GM23338 (cell line): ENCODE measurements around the gene ZNF674. TPM values are rescaled to one million over a fixed set of nuclear protein-coding genes. Genes with fewer than 3 reads are reported as not detected.

ENCODE experiments used
- ATAC-seq: fragments of 200-7000 bp; cut with Tn5 transposase; 3 replicates; pipeline ENCODE4 v1.9.1; 2020
- DNase-seq: peaks from one replicate; pipeline ENCODE4 v3.0.0-alpha.2; 2015; ENCODE audit warnings: low spot score
- H2AFZ ChIP-seq: fragments of 200-600 bp; sonication (generic); 2 replicates; pipeline ENCODE4 v1.8.0; 2016; ENCODE audit warnings: antibody characterized with exemption, mild to moderate bottlenecking, moderate library complexity
- H3F3A ChIP-seq: fragments of 200-600 bp; sonication (generic); replicated peaks from 2 replicates; pipeline ENCODE4 v1.8.0; 2017; ENCODE audit warnings: antibody characterized with exemption, mixed run types, low read depth
- H3K27ac ChIP-seq: fragments of 200-600 bp; sonication (generic); 2 replicates; pipeline ENCODE4 v1.6.1; 2016; ENCODE audit warnings: low read depth
- H3K27me3 ChIP-seq: fragments of 200-600 bp; sonication (generic); 2 replicates; pipeline ENCODE4 v1.8.0; 2016; ENCODE audit warnings: mild to moderate bottlenecking, mixed run types, moderate library complexity; ENCODE audit not compliant: insufficient read depth
- H3K36me3 ChIP-seq: fragments of 200-600 bp; sonication (generic); 2 replicates; pipeline ENCODE4 v1.8.0; 2016; ENCODE audit warnings: mild to moderate bottlenecking; ENCODE audit not compliant: insufficient read depth
- H3K4me1 ChIP-seq: fragments of 200-600 bp; sonication (generic); 2 replicates; pipeline ENCODE4 v1.8.0; 2016; ENCODE audit warnings: mild to moderate bottlenecking, moderate library complexity; ENCODE audit not compliant: insufficient read depth
- H3K4me2 ChIP-seq: fragments of 200-600 bp; sonication (generic); 2 replicates; pipeline ENCODE4 v1.7.1; 2017; ENCODE audit warnings: mixed run types
- H3K4me3 ChIP-seq: fragments of 200-600 bp; sonication (generic); 2 replicates; pipeline ENCODE4 v1.6.1; 2016; ENCODE audit warnings: mixed run types
- H3K79me2 ChIP-seq: fragments of 200-600 bp; sonication (generic); replicated peaks from 2 replicates; pipeline ENCODE4 v1.8.0; 2017; ENCODE audit warnings: mild to moderate bottlenecking; ENCODE audit not compliant: insufficient read depth
- H3K9me2 ChIP-seq: fragments of 200-600 bp; sonication (generic); 2 replicates; pipeline ENCODE4 v1.8.0; 2017; ENCODE audit not compliant: insufficient read depth
- H4K20me1 ChIP-seq: fragments of 200-600 bp; sonication (generic); replicated peaks from 2 replicates; pipeline ENCODE4 v1.8.0; 2017; ENCODE audit warnings: mild to moderate bottlenecking; ENCODE audit not compliant: insufficient read depth
- H3K27ac Mint-ChIP-seq: 2 replicates; pipeline ENCODE4 v1.8.0; 2020; ENCODE audit warnings: inconsistent platforms, mild to moderate bottlenecking, moderate library complexity, mixed read lengths
- H3K27me3 Mint-ChIP-seq: 3 replicates; pipeline ENCODE4 v1.8.0; 2022; ENCODE audit warnings: low read depth, mild to moderate bottlenecking, moderate library complexity, mixed read lengths, inconsistent platforms; ENCODE audit not compliant: insufficient read depth, poor library complexity
- H3K36me3 Mint-ChIP-seq: 3 replicates; pipeline ENCODE4 v1.8.0; 2021; ENCODE audit warnings: low read depth, mild to moderate bottlenecking, inconsistent platforms, moderate library complexity, mixed read lengths
- H3K4me1 Mint-ChIP-seq: 3 replicates; pipeline ENCODE4 v1.8.0; 2020; ENCODE audit warnings: mild to moderate bottlenecking, inconsistent platforms, mixed read lengths
- H3K4me3 Mint-ChIP-seq: 3 replicates; pipeline ENCODE4 v1.8.0; 2021; ENCODE audit warnings: moderate library complexity, mild to moderate bottlenecking, inconsistent platforms, mixed read lengths
- H3K9me3 Mint-ChIP-seq: 3 replicates; pipeline ENCODE4 v1.8.0; 2020; ENCODE audit warnings: moderate library complexity, mild to moderate bottlenecking, inconsistent platforms, mixed read lengths
- CREB1 ChIP-seq: fragments of 250-450 bp; sonication (Bioruptor Pico); IDR thresholded peaks from 2 replicates; pipeline ENCODE4 v1.5.0; 2020; ENCODE audit warnings: low read depth, mild to moderate bottlenecking, moderate library complexity
- CTCF ChIP-seq, 2 experiments: fragments of 200-600 bp in 1 of 2; sonication (generic) in 1 of 2; conservative IDR thresholded peaks; 2 replicates each; pipeline versions ENCODE4 v1.5.1 to v1.6.1; 2016 to 2017; ENCODE audit warnings: antibody characterized with exemption in 2 of 2, low read depth in 2 of 2, mild to moderate bottlenecking in 2 of 2, moderate library complexity in 1 of 2
- EZH2 ChIP-seq: fragments of 200-600 bp; sonication (generic); IDR thresholded peaks from one replicate; pipeline ENCODE4 v1.8.0; 2017; ENCODE audit warnings: antibody characterized with exemption, mild to moderate bottlenecking, low read depth; ENCODE audit not compliant: unreplicated experiment
- STAT1 ChIP-seq: IDR thresholded peaks from one replicate; pipeline ENCODE4 v1.6.1; 2016; ENCODE audit warnings: antibody characterized with exemption; ENCODE audit not compliant: unreplicated experiment
- ZNF114 ChIP-seq: fragments of 250-450 bp; sonication (Bioruptor Pico); IDR thresholded peaks from 2 replicates; pipeline ENCODE4 v1.5.0; 2020; ENCODE audit warnings: mild to moderate bottlenecking, moderate library complexity
- ZNF462 ChIP-seq: fragments of 250-450 bp; sonication (Bioruptor Pico); IDR thresholded peaks from 2 replicates; pipeline ENCODE4 v1.5.0; 2020; ENCODE audit warnings: mild to moderate bottlenecking, moderate library complexity
- polyA plus RNA-seq: library from polyadenylated mRNA; unstranded; fragments of >200 nt; fragmentation: Nextera tagmentation; extraction: Ambion mirVana; gene quantifications from 2 replicates; pipeline ENCODE4 v1.2.1, GENCODE V29; 2016
- total RNA-seq: library from RNA; depleted of rRNA; stranded (reverse); fragments of >200 nt; shearing (Covaris generic); gene quantifications from 2 replicates; pipeline ENCODE4 v1.2.3, GENCODE V29; 2014

The ZNF674 gene
- total and polyA plus RNA-seq, 2 experiments from 2014 or later, result 3.0 to 5.5 TPM

GRCh38 chrX:46559062-46559461 lies 13.8 kb upstream of the ZNF674 start (continued):
- no peak for TF ChIP-seq ZNF462

GRCh38 chrX:46554942-46555341 lies 9.7 kb upstream of the ZNF674 start:
- Histone ChIP-seq H3K27me3 (no peaks in the 10 kb centered on the region), H3K9me2 (no peaks in the 10 kb centered on the region), H3K79me2 (no peaks in the 10 kb centered on the region), H2AFZ (no peak overlapping the region), H3K4me3 (no peak overlapping the region), H3K4me2 (no peak overlapping the region), H4K20me1 (no peaks in the 10 kb centered on the region), H3K4me1 (peaks cover 5% of the 10 kb centered on the region; the same call in 1 of the 2 replicates), H3K36me3 (no peaks in the 10 kb centered on the region), H3K27ac (no peak overlapping the region), H3F3A (no peaks in the 10 kb centered on the region)
- no peak overlapping the region for H3K4me3 Mint-ChIP-seq
- H3K4me1 Mint-ChIP-seq, result peaks cover 9% of the 10 kb centered on the region
- peaks cover 20% of the 10 kb centered on the region for H3K36me3 Mint-ChIP-seq
- no peak overlapping the region for H3K27ac Mint-ChIP-seq
- TF ChIP-seq ZNF114 (CRISPR knock-in tag) (no peak), ZNF462 (no peak), EZH2 (no peak), CTCF (conservative IDR thresholded peaks at IDR 0.05; ENCODE audit: low read depth in 2 of 2) (0 out of 4 replicates have a peak, but pooled peaks of 1 of the 2 experiments have one; percentile 8), STAT1 (no peak), CREB1 (CRISPR knock-in tag) (no peak)
- DNase-seq (no peak), ATAC-seq (no peak)
- H3K9me3 Mint-ChIP-seq, result peaks cover 3% of the 10 kb centered on the region
- peaks cover 1% of the 10 kb centered on the region for H3K27me3 Mint-ChIP-seq
